ENCODE results near the gene TRIM15. TPM values are rescaled to one million over a fixed set of nuclear protein-coding genes. Genes with fewer than 3 reads are reported as not detected.

The TRIM15 gene
- not detected in 2 replicates for total RNA-seq (2013; cell fraction: nucleolus; rRNA removed)
- total RNA-seq (2014; rRNA removed) (not detected in 2 replicates), total RNA-seq (2014; rRNA removed; fragmentation: Illumina TruSeq; extraction: Trizol) (not detected in 2 replicates), total RNA-seq (2021) (0.08 TPM in 1 of 2 replicates, not detected in the other), polyA plus RNA-seq (2011; rRNA removed) (0.29 TPM in 1 of 2 replicates, not detected in the other), polyA plus RNA-seq (2014; fragmentation: Illumina TruSeq; extraction: Trizol) (not detected in 2 replicates), polyA plus RNA-seq (2014; fragmentation: Nextera tagmentation; extraction: Ambion mirVana) (not detected), polyA plus RNA-seq (2014; rRNA removed) (not detected in 2 replicates), polyA plus RNA-seq (2016; fragmentation: Nextera tagmentation; extraction: Ambion mirVana) (not detected), polyA minus RNA-seq (2011; rRNA and poly(A)+ RNA removed) (0.21 TPM in 1 of 2 replicates, not detected in the other), Bru-seq, nascent RNA (percentile 18 among the genes with signal in this experiment), BruChase-seq, experiment 1, labeled RNA remaining after a 6-hour chase (percentile 13 among the genes with signal in this experiment), BruChase-seq, experiment 2, labeled RNA remaining after a 2-hour chase (not detected)
- polyA plus RNA-seq (2011; ENCODE audit: low read depth) = not detected
- polyA plus RNA-seq (2011; cell fraction: cytosol; rRNA removed) = 0.05 and 0.07 TPM in 2 replicates
- polyA plus RNA-seq (2011; cell fraction: nucleus; rRNA removed) = 0.26 and 0.51 TPM in 2 replicates
- polyA plus RNA-seq (2012) = not detected in 2 replicates
- not detected in 2 replicates for polyA minus RNA-seq (2011; cell fraction: cytosol; rRNA and poly(A)+ RNA removed)
- polyA minus RNA-seq (2011; cell fraction: nucleus; rRNA and poly(A)+ RNA removed) = 0.19 TPM in 1 of 2 replicates, not detected in the other
- long read RNA-seq, experiment 1 = 0 reads
- long read RNA-seq, experiment 2 = 0 reads

DNA sequence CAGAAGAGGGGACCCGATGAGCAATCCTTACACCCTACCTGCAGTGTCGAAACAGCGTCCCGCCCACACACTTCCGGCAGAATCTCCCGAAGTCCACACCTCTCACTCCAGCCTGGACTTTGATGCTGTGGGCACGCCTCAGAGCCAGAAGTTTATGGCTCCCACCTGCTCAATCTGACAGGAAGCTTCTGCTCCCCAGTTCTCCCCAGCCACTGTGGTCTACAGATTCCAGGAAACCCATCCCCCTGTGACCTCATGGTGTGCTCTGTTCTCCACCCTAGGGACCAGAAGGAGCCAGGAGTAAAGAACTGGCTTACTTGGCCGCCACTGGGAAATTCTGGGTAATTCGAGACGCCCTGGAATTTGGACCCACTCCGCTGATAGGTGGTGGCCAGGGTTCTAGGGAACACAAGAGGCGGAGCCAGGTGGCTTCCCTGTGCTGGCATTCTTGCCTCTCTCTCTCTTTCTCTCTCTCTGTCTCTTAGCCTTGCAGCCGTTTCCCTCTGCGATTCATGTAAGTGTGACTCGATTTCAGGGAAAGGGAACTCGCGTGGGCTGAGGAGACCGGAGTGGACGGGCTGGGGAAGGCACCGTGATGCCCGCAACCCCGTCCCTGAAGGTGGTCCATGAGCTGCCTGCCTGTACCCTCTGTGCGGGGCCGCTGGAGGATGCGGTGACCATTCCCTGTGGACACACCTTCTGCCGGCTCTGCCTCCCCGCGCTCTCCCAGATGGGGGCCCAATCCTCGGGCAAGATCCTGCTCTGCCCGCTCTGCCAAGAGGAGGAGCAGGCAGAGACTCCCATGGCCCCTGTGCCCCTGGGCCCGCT is at the start of gene TRIM15:
Gene TRIM15 (plus strand): TSS at position 457 of the 828 bp plus-strand sequence. CDS start 139 bp downstream, at position 596.
- Histone ChIP-seq H3K36me3 (ENCODE audit: control insufficient read depth in 2 of 2, insufficient read depth in 2 of 2, low read length in 1 of 2) (no peaks in the 10 kb centered on the region), H2AFZ (ENCODE audit: control insufficient read depth, low read depth, low read length) (no peak within 1 kb of the TSS), H3K9me3 (replicated peaks; ENCODE audit: control insufficient read depth, insufficient read depth, low read length) (no peaks in the 10 kb centered on the region), H3K9ac (ENCODE audit: control insufficient read depth, insufficient read depth, low read length) (no peak within 1 kb of the TSS), H3K4me2 (ENCODE audit: control insufficient read depth, insufficient read depth) (no peak within 1 kb of the TSS), H3K27me3 (replicated peaks in 1 of 2; ENCODE audit: control insufficient read depth in 2 of 2, insufficient read depth in 2 of 2, low read length in 1 of 2) (peaks cover 2 to 5% of the 10 kb centered on the region in 2 experiments; a peak in 3 of 4 replicates), H3K4me1 (ENCODE audit: control insufficient read depth, insufficient read depth, low read length) (no peaks in the 10 kb centered on the region; the same call in 1 of the 2 replicates), H3K79me2 (ENCODE audit: control insufficient read depth, insufficient read depth, low read length) (no peaks in the 10 kb centered on the region), H3K4me3 (no peak within 1 kb of the TSS), H3K27ac (ENCODE audit: control insufficient read depth, insufficient read depth) (no peak within 1 kb of the TSS), H4K20me1 (ENCODE audit: control insufficient read depth, insufficient read depth) (no peaks in the 10 kb centered on the region)
- no TSS peak for BruUV-seq (replicated peaks)
- ATAC-seq (peak; percentile 69), DNase-seq (ENCODE audit: low read depth, low spot score) (no peak), FAIRE-seq (no peak)
- ChIA-PET CTCF (interaction anchor here (0.8 kb wide), 1 partner anchor 32 kb away, joined by 3 read pairs; no protein-coding TSS in a partner anchor), POLR2A (no interaction called here), RAD21 (ENCODE audit: unreplicated experiment) (no interaction called here), SMC1A (ENCODE audit: uncharacterized antibody, unreplicated experiment) (interaction anchor here (0.9 to 1.2 kb wide), 3 partner anchors 27 to 60 kb away, joined by 3 read pairs; partner anchors contain the start of gene TRIM40)
- in situ Hi-C loops (cut with MboI) = no loop called here
- 48% methylated on average over 29 of the region's 31 CpGs for WGBS (ENCODE audit: insufficient coverage, insufficient replicate concordance, low lambda C conversion rate, missing lambda C conversion rate)
- TF ChIP-seq TARDBP (IDR thresholded peaks at IDR 0.05; ENCODE audit: borderline replicate concordance) (no peak), NR2C1 (IDR thresholded peaks at IDR 0.05) (no peak), IKZF2 (IDR thresholded peaks at IDR 0.05) (peak in 1 of 2 experiments; percentile 44; a peak in 1 of 4 replicates), RBBP5 (conservative IDR thresholded peaks at IDR 0.05) (no peak), IKZF1 (conservative IDR thresholded peaks at IDR 0.05) (peak; percentile 29; the same call in 1 of the 2 replicates), BHLHE40 (IDR thresholded peaks at IDR 0.05; ENCODE audit: borderline replicate concordance in 1 of 2, low read depth in 2 of 2, low read length in 1 of 2) (no peak), FOXM1 (IDR thresholded peaks at IDR 0.05; ENCODE audit: low read depth, low read length) (no peak), MYB (IDR thresholded peaks at IDR 0.05; ENCODE audit: borderline replicate concordance, low read depth, low read length) (no peak)
- TF ChIP-seq, protein P1, sequence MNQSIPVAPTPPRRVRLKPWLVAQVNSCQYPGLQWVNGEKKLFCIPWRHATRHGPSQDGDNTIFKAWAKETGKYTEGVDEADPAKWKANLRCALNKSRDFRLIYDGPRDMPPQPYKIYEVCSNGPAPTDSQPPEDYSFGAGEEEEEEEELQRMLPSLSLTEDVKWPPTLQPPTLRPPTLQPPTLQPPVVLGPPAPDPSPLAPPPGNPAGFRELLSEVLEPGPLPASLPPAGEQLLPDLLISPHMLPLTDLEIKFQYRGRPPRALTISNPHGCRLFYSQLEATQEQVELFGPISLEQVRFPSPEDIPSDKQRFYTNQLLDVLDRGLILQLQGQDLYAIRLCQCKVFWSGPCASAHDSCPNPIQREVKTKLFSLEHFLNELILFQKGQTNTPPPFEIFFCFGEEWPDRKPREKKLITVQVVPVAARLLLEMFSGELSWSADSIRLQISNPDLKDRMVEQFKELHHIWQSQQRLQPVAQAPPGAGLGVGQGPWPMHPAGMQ (IDR thresholded peaks at IDR 0.05; ENCODE audit: borderline replicate concordance) = no peak
- TF ChIP-seq, protein P2, sequence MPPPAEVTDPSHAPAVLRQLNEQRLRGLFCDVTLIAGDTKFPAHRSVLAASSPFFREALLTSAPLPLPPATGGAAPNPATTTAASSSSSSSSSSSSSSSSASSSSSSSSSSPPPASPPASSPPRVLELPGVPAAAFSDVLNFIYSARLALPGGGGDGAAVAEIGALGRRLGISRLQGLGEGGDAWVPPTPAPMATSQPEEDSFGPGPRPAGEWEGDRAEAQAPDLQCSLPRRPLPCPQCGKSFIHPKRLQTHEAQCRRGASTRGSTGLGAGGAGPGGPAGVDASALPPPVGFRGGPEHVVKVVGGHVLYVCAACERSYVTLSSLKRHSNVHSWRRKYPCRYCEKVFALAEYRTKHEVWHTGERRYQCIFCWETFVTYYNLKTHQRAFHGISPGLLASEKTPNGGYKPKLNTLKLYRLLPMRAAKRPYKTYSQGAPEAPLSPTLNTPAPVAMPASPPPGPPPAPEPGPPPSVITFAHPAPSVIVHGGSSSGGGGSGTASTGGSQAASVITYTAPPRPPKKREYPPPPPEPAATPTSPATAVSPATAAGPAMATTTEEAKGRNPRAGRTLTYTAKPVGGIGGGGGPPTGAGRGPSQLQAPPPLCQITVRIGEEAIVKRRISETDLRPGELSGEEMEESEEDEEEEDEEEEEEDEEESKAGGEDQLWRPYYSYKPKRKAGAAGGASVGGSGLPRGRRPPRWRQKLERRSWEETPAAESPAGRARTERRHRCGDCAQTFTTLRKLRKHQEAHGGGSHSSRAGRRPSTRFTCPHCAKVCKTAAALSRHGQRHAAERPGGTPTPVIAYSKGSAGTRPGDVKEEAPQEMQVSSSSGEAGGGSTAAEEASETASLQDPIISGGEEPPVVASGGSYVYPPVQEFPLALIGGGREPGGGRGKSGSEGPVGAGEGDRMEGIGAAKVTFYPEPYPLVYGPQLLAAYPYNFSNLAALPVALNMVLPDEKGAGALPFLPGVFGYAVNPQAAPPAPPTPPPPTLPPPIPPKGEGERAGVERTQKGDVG (CRISPR knock-in tag; IDR thresholded peaks at IDR 0.05) = no peak
- intact Hi-C loops (cut with micrococcal nuclease; ENCODE audit: unreplicated experiment) = no loop called here

Data from GM12878 (cell line).